ENCODE data around the gene CCDC51. TPM values are rescaled to one million over a fixed set of nuclear protein-coding genes. Genes with fewer than 3 reads are reported as not detected.
A peak's percentile ranks its signal among the peaks of the same experiment; 100 is the strongest.

The CCDC51 gene
- total and polyA plus RNA-seq, 2 of the 13 experiments (the other 11 are each of a cell fraction or from before 2014, with no cell fraction given): 18.1 to 29.4 TPM

DNA sequence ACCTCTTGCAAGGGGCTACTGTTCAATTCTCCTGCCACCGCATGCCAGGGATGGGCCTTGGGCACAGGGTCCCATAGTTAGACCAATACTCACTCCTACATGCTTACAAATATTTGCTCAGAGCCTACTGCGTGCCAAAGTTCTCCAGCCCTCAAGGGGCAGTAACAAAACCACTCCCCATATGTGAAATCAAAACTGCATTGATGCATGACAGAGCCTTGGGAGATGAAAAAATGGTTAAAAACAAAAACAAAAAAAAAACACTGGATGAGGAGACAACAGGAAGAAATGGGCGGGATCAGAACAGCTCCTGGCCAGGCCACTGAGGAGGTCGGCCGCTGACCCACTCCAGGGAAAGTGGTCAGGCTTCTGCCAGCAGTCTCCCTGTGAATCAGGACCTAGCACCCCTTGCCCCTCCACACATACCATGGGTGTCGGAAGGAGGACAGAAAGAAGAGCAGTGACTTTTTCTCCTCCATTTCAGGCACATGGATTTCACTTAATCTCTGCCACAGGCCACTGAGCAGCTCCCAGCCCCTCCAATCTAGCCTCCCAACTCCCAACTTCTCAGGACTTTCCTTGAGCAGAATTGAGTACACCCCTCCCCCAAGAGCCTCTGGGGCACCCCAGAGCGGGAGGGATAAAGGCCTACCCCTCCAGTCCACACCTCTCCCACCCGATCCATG, 12.8 kb downstream of the CCDC51 start (continued):
- TF ChIP-seq ZNF333 (CRISPR knock-in tag; IDR thresholded peaks at IDR 0.05; ENCODE audit: borderline replicate concordance) (no peak), ZMAT3 (CRISPR knock-in tag; conservative IDR thresholded peaks at IDR 0.05) (no peak), CREM (IDR thresholded peaks at IDR 0.05) (no peak), CREM (CRISPR knock-in tag; IDR thresholded peaks at IDR 0.05) (no peak), CBX5 (CRISPR knock-in tag; IDR thresholded peaks at IDR 0.05; ENCODE audit: borderline replicate concordance) (no peak), ATF4 (CRISPR knock-in tag; IDR thresholded peaks at IDR 0.05) (no peak), ZNF577 (CRISPR knock-in tag; IDR thresholded peaks at IDR 0.05; ENCODE audit: borderline replicate concordance, low read depth) (no peak), ERF (CRISPR knock-in tag; IDR thresholded peaks at IDR 0.05) (no peak), GTF2F1 (IDR thresholded peaks at IDR 0.05; ENCODE audit: low read length) (no peak), RFX3 (CRISPR knock-in tag; IDR thresholded peaks at IDR 0.05) (no peak), HNRNPL (IDR thresholded peaks at IDR 0.05; ENCODE audit: low read depth, low read length) (peak; percentile 17; the same call in 1 of the 2 replicates), CHCHD3 (CRISPR knock-in tag; IDR thresholded peaks at IDR 0.05) (no peak), ZNF878 (CRISPR knock-in tag; IDR thresholded peaks at IDR 0.05) (no peak), WIZ (CRISPR knock-in tag; IDR thresholded peaks at IDR 0.05) (no peak), ZNF136 (CRISPR knock-in tag; IDR thresholded peaks at IDR 0.05; ENCODE audit: low read depth) (no peak)
- TF ChIP-seq, protein P1, sequence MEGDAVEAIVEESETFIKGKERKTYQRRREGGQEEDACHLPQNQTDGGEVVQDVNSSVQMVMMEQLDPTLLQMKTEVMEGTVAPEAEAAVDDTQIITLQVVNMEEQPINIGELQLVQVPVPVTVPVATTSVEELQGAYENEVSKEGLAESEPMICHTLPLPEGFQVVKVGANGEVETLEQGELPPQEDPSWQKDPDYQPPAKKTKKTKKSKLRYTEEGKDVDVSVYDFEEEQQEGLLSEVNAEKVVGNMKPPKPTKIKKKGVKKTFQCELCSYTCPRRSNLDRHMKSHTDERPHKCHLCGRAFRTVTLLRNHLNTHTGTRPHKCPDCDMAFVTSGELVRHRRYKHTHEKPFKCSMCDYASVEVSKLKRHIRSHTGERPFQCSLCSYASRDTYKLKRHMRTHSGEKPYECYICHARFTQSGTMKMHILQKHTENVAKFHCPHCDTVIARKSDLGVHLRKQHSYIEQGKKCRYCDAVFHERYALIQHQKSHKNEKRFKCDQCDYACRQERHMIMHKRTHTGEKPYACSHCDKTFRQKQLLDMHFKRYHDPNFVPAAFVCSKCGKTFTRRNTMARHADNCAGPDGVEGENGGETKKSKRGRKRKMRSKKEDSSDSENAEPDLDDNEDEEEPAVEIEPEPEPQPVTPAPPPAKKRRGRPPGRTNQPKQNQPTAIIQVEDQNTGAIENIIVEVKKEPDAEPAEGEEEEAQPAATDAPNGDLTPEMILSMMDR (CRISPR knock-in tag; IDR thresholded peaks at IDR 0.05): no peak
- TF ChIP-seq, protein P2, sequence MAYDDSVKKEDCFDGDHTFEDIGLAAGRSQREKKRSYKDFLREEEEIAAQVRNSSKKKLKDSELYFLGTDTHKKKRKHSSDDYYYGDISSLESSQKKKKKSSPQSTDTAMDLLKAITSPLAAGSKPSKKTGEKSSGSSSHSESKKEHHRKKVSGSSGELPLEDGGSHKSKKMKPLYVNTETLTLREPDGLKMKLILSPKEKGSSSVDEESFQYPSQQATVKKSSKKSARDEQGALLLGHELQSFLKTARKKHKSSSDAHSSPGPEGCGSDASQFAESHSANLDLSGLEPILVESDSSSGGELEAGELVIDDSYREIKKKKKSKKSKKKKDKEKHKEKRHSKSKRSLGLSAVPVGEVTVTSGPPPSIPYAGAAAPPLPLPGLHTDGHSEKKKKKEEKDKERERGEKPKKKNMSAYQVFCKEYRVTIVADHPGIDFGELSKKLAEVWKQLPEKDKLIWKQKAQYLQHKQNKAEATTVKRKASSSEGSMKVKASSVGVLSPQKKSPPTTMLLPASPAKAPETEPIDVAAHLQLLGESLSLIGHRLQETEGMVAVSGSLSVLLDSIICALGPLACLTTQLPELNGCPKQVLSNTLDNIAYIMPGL (CRISPR knock-in tag; IDR thresholded peaks at IDR 0.05; ENCODE audit: borderline replicate concordance in 1 of 2, low read depth in 1 of 2): peak in 1 of 2 experiments; percentile 27; a peak in 1 of 4 replicates
- TF ChIP-seq, protein P3, sequence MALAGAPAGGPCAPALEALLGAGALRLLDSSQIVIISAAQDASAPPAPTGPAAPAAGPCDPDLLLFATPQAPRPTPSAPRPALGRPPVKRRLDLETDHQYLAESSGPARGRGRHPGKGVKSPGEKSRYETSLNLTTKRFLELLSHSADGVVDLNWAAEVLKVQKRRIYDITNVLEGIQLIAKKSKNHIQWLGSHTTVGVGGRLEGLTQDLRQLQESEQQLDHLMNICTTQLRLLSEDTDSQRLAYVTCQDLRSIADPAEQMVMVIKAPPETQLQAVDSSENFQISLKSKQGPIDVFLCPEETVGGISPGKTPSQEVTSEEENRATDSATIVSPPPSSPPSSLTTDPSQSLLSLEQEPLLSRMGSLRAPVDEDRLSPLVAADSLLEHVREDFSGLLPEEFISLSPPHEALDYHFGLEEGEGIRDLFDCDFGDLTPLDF (CRISPR knock-in tag; IDR thresholded peaks at IDR 0.05): no peak
- TF ChIP-seq, protein P4, sequence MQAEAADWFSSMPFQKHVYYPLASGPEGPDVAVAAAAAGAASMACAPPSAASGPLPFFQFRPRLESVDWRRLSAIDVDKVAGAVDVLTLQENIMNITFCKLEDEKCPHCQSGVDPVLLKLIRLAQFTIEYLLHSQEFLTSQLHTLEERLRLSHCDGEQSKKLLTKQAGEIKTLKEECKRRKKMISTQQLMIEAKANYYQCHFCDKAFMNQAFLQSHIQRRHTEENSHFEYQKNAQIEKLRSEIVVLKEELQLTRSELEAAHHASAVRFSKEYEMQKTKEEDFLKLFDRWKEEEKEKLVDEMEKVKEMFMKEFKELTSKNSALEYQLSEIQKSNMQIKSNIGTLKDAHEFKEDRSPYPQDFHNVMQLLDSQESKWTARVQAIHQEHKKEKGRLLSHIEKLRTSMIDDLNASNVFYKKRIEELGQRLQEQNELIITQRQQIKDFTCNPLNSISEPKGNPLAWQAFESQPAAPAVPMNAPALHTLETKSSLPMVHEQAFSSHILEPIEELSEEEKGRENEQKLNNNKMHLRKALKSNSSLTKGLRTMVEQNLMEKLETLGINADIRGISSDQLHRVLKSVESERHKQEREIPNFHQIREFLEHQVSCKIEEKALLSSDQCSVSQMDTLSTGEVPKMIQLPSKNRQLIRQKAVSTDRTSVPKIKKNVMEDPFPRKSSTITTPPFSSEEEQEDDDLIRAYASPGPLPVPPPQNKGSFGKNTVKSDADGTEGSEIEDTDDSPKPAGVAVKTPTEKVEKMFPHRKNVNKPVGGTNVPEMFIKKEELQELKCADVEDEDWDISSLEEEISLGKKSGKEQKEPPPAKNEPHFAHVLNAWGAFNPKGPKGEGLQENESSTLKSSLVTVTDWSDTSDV (CRISPR knock-in tag; IDR thresholded peaks at IDR 0.05): no peak
- TF ChIP-seq, protein P5, sequence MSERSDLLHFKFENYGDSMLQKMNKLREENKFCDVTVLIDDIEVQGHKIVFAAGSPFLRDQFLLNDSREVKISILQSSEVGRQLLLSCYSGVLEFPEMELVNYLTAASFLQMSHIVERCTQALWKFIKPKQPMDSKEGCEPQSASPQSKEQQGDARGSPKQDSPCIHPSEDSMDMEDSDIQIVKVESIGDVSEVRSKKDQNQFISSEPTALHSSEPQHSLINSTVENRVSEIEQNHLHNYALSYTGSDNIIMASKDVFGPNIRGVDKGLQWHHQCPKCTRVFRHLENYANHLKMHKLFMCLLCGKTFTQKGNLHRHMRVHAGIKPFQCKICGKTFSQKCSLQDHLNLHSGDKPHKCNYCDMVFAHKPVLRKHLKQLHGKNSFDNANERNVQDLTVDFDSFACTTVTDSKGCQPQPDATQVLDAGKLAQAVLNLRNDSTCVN (CRISPR knock-in tag; IDR thresholded peaks at IDR 0.05; ENCODE audit: borderline replicate concordance): no peak

All from HepG2 (cell line).